Measurements from ENCODE around the gene FYB2. TPM values are rescaled to one million over a fixed set of nuclear protein-coding genes. Genes with fewer than 3 reads are reported as not detected.

FYB2 gene
- total RNA-seq, 1 experiment from 2014 or later, result 0.48 TPM

GRCh38 chr1:56787330-56787729 is 31.9 kb downstream of the FYB2 start:
- Mint-ChIP-seq H3K4me1 (peaks cover 0 to 4% of the 10 kb centered on the region in 2 experiments; a peak in 2 of 4 replicates), H3K27ac (no peak overlapping the region), H3K27me3 (ENCODE audit: low read depth) (no peaks in the 10 kb centered on the region), H3K36me3 (ENCODE audit: insufficient read depth in 1 of 3, low read depth in 3 of 3) (no peaks in the 10 kb centered on the region), H3K4me3 (no peak overlapping the region), H3K9me3 (no peaks in the 10 kb centered on the region)
- H2AFZ ChIP-seq (ENCODE audit: low read length), result no peak overlapping the region
- no peak overlapping the region for H4K8ac ChIP-seq (replicated peaks; ENCODE audit: insufficient read length, low read depth, low read length)
- H2AK5ac ChIP-seq (ENCODE audit: insufficient read length, low read length), result no peak overlapping the region
- H3K4me2 ChIP-seq (ENCODE audit: insufficient read depth, insufficient read length, low read length), result no peak overlapping the region
- no peak overlapping the region for H3T11ph ChIP-seq (ENCODE audit: low read length)
- no peak overlapping the region for H3K9ac ChIP-seq (ENCODE audit: extremely low read depth, insufficient read length, low read length)
- no peaks in the 10 kb centered on the region for H3K79me1 ChIP-seq (ENCODE audit: insufficient read depth, low read depth, low read length, poor library complexity, severe bottlenecking)
- H4K20me1 ChIP-seq (ENCODE audit: control insufficient read depth, insufficient read depth, insufficient read length), result no peaks in the 10 kb centered on the region
- TF ChIP-seq CTCF (conservative IDR thresholded peaks at IDR 0.05), result no peak
- DNase-seq, result no peak
- H3K14ac ChIP-seq (ENCODE audit: insufficient read depth, low read length), result no peak overlapping the region
- no peak overlapping the region for H3K18ac ChIP-seq (ENCODE audit: insufficient read length, low read depth, low read length)
- no peak overlapping the region for H3K56ac ChIP-seq (ENCODE audit: insufficient read length, low read depth, low read length)
- no CpG with 5 or more reads among the region's 1 CpG for WGBS (ENCODE audit: extremely low coverage, insufficient read length, low lambda C conversion rate)
- no peak overlapping the region for H3K23ac ChIP-seq (ENCODE audit: insufficient read length, low read depth, low read length)
- no peaks in the 10 kb centered on the region for H3K23me2 ChIP-seq (ENCODE audit: insufficient read length, low read depth, low read length, poor library complexity, severe bottlenecking)
- H3K9me3 ChIP-seq (ENCODE audit: control insufficient read depth, low read depth, low read length), result no peaks in the 10 kb centered on the region
- no peaks in the 10 kb centered on the region for H3K27me3 ChIP-seq (ENCODE audit: insufficient read depth, low read length)
- no peaks in the 10 kb centered on the region for H3K4me1 ChIP-seq (ENCODE audit: insufficient read depth, low read length)
- H2BK15ac ChIP-seq (ENCODE audit: low read depth, low read length), result no peak overlapping the region
- no peak overlapping the region for H2BK120ac ChIP-seq (ENCODE audit: low read depth, low read length, poor library complexity, severe bottlenecking)
- no peak overlapping the region for H2BK12ac ChIP-seq (ENCODE audit: insufficient read length, low read depth, low read length)
- no peak overlapping the region for H4K5ac ChIP-seq (ENCODE audit: insufficient read length, low read depth, low read length)
- no peak overlapping the region for H3K27ac ChIP-seq (ENCODE audit: insufficient read length, low read depth, low read length)
- no peak overlapping the region for H3K4ac ChIP-seq (ENCODE audit: low read depth, low read length)
- H4K91ac ChIP-seq (ENCODE audit: insufficient read length, low read depth, low read length), result no peak overlapping the region
- H2BK5ac ChIP-seq (ENCODE audit: insufficient read length, low read length), result no peak overlapping the region
- H2BK20ac ChIP-seq (ENCODE audit: low read depth, low read length, poor library complexity, severe bottlenecking), result no peak overlapping the region
- no peaks in the 10 kb centered on the region for H3K79me2 ChIP-seq (ENCODE audit: insufficient read depth, low read length)

Data from H9 (cell line).